Suprapubic skin (tissue), 3 donors: Measurements from ENCODE around the gene MEF2C.

Source experiments
- CTCF ChIP-seq, 2 donors: fragments of 200-600 bp in 1 of 2; fragments of 450-650 bp in 1 of 2; sonication (generic) in 1 of 2; IDR thresholded peaks; one replicate each; pipeline ENCODE4 v1.5.1; 2016 to 2019; ENCODE audit warnings: antibody characterized with exemption in 2 of 2, mild to moderate bottlenecking in 1 of 2, moderate library complexity in 1 of 2
- POLR2A ChIP-seq, 2 donors: fragments of 450-650 bp; IDR thresholded peaks; one replicate each; pipeline ENCODE4 v1.6.1; 2017; ENCODE audit warnings: antibody characterized with exemption in 2 of 2, mild to moderate bottlenecking in 2 of 2, moderate library complexity in 2 of 2

GRCh38 chr5:88782571-88782970, 100.4 kb downstream of the MEF2C start:
- no peak for TF ChIP-seq POLR2A (IDR thresholded peaks at IDR 0.05)
- TF ChIP-seq CTCF (IDR thresholded peaks at IDR 0.05), result no peak
